GM21723 (cell line): ENCODE measurements around the gene ZSCAN10.

Experiments used
- ATAC-seq: cut with Tn5 transposase; IDR thresholded peaks from one replicate; pipeline ENCODE4 v1.9.1; 2021; ENCODE audit warnings: mild to moderate bottlenecking, moderate library complexity; ENCODE audit not compliant: unreplicated experiment

The ZSCAN10 gene

DNA sequence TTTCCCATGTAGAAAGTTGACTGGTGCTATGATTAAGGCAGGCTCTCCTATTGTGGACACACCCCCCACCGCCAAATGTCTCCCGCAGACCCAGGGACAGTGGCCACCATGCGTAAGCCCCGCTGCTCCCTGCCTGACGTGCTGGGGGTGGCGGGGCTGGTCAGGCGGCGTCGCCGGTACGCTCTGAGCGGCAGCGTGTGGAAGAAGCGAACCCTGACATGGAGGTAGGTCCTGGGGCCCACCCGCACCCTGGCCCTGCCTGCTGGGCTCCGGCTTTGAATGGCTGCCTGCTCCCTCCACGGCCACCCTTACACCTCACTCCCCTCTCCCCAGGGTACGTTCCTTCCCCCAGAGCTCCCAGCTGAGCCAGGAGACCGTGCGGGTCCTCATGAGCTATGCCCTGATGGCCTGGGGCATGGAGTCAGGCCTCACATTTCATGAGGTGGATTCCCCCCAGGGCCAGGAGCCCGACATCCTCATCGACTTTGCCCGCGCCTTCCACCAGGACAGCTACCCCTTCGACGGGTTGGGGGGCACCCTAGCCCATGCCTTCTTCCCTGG lies 49.1 kb downstream of the ZSCAN10 start:
- no peak for ATAC-seq

DNA sequence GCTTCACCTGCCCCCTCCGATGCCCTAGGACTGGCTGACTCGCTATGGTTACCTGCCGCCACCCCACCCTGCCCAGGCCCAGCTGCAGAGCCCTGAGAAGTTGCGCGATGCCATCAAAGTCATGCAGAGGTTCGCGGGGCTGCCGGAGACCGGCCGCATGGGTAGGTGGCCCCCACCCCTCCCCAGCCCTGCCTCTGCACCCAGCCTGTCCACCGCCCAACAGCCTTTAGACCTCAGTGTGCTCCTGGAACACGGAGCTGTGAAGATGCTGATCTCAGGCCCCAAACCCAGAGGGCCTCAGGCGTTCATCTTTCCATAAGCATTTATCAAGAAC lies 51.7 kb downstream of the ZSCAN10 start:
- ATAC-seq, result no peak

DNA sequence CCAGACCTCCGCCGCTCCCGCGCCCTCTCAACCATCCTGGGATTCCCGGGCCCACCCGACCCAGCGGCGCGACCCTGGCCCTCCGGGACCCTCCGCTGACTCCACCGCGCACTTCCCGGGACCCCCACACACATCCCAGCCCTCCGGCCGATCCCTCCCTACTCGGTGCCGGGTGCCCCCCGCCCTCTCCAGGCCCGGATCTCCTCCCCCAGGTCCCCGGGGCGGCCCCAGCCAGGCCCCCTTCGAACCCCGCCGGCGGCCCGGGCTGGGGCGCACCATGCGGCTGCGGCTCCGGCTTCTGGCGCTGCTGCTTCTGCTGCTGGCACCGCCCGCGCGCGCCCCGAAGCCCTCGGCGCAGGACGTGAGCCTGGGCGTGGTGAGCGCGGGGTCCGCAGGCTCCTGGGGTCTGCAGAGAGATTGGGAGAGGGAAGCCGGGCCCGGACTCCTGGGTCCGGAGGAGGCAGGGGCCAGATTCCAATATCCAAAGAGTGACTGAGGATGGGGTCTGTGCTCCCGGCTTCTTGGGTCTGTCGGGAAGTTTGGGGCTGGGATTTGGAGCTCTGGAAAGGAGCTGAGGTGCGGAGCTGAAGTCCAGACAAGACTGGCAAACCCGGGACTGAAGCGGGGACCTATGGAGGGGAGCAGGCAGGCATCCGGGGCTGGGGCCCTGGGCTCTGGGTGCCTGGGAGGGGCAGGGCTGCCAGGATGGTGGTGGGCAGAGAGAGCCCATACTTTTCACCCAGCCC lies 52.3 kb downstream of the ZSCAN10 start:
- ATAC-seq, result no peak

DNA sequence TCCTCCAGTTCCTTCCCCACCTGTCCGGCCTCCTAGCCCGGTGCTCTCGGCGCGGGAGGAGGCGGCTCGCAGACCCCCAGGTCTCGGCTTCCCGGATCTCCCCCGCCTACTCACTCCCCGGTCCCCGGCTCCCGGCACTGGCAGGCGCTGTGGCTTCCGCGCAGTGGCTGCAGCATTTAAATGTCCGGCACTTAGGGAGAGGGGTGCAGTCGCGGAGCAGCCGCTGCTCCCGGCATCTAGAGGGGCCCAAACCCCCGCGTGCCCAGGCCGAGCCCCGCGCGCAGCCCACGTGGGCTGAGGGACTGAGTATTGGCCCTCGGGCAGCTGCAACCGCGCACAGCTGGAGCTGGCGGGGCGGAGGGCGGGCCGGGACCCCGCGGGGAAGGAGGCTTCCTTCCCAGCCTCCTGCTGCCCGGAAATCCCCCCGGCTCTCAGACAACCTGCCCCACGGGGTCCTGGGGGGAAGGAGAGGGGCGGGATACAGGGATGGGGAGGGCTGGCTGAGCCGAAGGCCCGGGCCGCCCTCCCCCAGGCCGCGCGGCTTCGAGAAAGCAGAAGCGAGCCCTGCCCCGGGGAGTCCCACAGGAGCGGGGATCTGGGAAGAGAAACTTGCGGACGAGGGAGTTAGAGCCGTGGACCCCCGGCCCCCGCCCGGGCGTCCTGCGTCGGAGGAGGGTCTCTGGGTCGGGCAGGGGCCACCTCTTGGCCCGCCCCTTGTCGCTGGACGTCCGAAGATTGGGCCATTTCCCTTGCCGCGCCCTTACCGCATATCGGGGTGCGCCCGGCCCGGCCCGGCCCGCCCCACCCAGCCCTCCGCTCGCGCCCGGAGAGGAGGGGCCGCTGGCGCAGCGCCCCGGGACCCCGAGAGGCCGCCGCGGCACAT lies 53.1 kb downstream of the ZSCAN10 start, which contains the start of gene MMP25:
Gene MMP25 (plus strand): TSS at position 804 of the 883 bp plus-strand sequence. CDS start 357 bp downstream, outside the sequence.
- ATAC-seq, result no peak

DNA sequence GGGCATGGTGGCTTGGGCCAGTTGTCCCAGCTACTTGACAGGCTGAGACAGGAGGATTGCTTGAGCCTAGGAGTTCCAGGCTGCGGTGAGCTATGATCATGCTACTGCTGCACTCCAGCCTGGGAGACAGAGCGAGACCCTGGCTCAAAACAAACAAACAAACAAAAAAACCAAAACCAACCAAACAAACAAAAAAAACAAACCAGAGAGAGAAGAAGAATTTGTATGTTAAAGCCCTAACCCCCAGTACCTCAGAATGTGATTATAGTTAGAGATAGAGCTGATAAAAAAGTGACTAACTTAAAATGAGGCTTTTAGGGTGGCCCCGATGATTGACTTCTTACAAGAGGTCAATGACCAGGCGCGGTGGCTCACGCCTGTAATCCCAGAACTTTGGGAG lies 54.4 kb downstream of the ZSCAN10 start:
- no peak for ATAC-seq

DNA sequence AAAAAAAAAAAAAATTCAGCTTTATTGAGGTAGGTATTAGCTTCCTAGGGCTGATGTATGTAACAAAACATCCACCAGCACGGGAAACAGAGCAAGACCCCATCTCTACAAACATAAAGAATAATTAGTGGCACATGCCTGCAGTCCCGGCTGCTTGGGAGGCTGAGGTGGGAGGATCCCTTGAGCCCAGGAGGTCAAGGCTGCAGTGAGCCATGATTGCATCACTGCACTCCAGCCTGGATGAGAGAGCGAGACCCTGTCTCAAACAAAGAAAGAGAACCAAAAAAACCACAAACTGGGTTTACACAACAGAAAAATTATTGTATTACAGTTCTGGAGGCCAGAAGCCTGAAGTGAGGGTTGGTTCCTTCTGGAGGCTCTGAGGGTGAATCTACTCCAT lies 56.7 kb downstream of the ZSCAN10 start:
- no peak for ATAC-seq

DNA sequence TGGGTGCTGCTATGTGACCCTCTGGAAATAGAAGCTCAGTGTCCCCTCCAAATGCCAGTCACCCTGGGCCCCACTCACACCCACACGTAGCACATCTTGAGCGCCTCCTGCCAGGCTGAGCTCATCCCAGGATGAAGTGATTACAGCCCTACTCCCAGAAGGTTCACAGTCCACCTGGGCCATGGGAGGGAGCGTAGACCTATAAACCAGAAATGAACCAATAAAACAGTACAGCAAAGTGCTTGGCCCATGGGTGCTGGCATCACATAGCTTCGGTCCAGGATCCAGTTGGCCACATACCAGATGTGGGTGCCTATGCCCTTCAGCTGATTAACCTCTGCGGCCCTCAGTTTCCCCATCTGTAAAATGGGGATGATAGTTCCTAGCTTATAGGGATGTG lies 60.2 kb downstream of the ZSCAN10 start:
- ATAC-seq, result no peak
